Brain microvascular endothelial cell (primary cell): ENCODE data around the gene FARP2.

Experiments used
- DNase-seq: peaks from one replicate; pipeline ENCODE4 v3.0.0-alpha.2; 2020
- H3K27ac ChIP-seq: fragments of 250-450 bp; sonication (Bioruptor Pico); 2 replicates; pipeline ENCODE4 v1.5.1; 2020; ENCODE audit warnings: mild to moderate bottlenecking, moderate library complexity
- H3K27me3 ChIP-seq: fragments of 250-450 bp; sonication (Bioruptor Pico); replicated peaks from 2 replicates; pipeline ENCODE4 v1.5.1; 2020; ENCODE audit warnings: mild to moderate bottlenecking
- H3K36me3 ChIP-seq: fragments of 250-450 bp; sonication (Bioruptor Pico); replicated peaks from 2 replicates; pipeline ENCODE4 v1.5.1; 2020; ENCODE audit warnings: mild to moderate bottlenecking
- H3K4me3 ChIP-seq: 2 replicates; pipeline ENCODE4 v1.5.1; 2011; ENCODE audit warnings: low read depth, mild to moderate bottlenecking, control low read depth, low read length, moderate library complexity
- CTCF ChIP-seq: IDR thresholded peaks from 2 replicates; pipeline ENCODE4 v1.5.1; 2011; ENCODE audit warnings: low read depth, mild to moderate bottlenecking, moderate library complexity, low read length, control low read depth, inconsistent platforms; ENCODE audit errors: missing control alignments
- in situ Hi-C: cut with HindIII; loops from 2 replicates; pipeline ENCODE4 v1.10.0; 2017; ENCODE audit warnings: low sequenced_read_pairs, low pct_ligation_motif_present

The FARP2 gene

DNA sequence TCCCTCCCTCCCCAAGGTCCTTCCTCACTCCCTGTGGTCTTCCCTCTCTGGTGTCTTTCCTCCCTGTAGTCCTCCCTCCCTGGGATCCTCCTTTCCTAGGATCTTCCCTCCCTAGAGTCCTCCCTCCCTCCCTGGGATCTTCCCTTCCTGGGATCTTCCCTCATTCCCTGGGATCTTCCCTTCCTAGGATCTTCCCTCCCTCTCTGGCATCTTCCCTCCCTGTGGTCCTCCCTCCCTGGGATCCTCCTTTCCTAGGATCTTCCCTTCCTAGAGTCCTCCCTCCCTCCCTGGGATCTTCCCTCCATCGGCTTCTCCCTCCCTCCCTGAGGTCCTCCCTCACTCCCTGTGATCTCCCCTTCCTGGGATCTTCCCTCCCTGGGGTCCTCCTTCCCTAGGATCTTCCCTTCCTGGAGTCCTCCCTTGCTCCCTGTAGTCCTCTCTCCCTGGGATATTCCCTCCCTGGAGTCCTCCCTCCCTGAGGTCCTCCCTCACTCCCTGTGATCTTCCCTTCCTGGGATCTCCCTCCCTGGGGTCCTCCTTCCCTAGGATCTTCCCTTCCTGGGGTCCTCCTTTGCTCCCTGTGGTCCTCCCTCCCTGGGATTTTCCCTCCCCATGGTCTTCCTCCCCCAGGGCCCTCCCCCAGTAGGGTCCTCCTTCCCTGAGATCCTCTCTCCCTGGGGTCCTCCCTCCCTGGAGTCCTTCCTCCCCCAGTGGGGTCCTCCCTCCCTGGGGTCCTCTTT is 129.3 kb downstream of the FARP2 start:
- no peak for DNase-seq
- in situ Hi-C loops: no loop called here
- H3K36me3 ChIP-seq: peaks cover 2% of the 10 kb centered on the region
- H3K27me3 ChIP-seq: no peaks in the 10 kb centered on the region
- TF ChIP-seq CTCF: no peak
- H3K27ac ChIP-seq: no peak overlapping the region
- H3K4me3 ChIP-seq: no peak overlapping the region

DNA sequence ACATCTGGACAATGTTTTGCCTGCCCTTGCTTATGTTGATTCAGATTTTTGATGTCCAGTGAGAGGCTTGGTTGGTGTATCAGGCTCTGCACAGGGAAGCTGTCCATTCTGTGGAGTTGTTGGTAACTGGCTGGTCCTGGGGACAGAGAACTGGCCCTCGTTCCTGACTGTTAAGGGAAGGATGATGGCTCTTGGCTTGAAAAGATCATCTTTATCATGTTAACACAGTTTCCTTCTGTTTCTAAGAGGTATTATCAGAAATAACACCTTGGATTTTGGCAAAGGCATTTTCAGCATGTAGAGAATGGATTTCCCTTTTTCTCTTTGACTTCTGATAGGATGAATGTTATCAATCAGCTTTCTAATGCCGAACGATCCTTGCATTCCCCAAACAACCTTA is 133.0 kb downstream of the FARP2 start:
- in situ Hi-C loops: no loop called here
- no peak for TF ChIP-seq CTCF
- Histone ChIP-seq H3K4me3 (no peak overlapping the region), H3K36me3 (peaks cover 6% of the 10 kb centered on the region), H3K27me3 (no peaks in the 10 kb centered on the region), H3K27ac (no peak overlapping the region)
- DNase-seq: no peak

DNA sequence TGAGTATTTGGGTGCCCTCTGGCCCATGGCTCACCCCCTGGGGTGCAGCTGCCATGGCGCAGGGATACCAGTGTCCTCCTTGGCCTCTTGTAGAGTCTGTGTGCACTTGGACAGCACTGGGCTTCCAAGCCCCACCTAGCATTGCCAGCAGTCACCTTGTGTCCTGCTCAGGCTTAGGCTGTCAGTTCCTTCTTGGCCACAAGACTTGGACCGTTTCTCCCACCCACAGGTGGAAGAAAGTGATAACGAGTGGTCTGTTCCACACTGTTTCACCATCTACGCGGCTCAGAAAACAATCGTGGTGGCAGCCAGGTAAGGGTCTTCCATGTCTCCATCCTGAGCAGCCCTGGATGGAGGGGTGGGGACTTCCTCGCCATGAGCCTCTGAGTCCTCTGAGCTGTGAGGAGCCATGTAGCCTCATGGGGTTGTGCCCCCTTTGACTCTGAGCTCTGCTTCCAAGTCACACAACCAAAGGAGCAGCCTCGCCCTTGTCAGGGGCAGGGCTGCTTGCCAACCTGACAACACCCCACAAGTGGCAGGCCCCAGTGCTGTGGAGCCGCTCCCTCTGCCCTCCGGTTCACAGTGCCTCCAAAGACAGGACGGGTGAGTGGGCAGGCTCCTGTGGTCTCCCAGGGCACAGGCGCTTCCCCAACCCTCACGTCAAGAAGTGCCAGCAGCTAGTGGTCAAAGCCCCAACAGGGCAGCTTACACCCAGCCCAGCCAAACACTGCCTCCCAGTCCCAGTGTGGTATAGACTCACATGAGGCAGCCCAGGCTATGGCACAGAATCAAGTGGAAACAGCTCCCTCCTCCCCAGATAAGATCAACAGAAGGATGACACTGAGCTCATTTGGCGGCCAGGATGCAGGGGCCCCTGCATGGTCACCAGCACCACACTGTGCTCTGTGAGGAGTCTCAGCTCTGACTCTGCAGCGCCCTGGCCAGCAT is 133.9 kb downstream of the FARP2 start:
- in situ Hi-C loops: no loop called here
- Histone ChIP-seq H3K36me3 (peaks cover 12% of the 10 kb centered on the region), H3K4me3 (no peak overlapping the region), H3K27me3 (no peaks in the 10 kb centered on the region), H3K27ac (no peak overlapping the region)
- TF ChIP-seq CTCF: no peak
- no peak for DNase-seq

DNA sequence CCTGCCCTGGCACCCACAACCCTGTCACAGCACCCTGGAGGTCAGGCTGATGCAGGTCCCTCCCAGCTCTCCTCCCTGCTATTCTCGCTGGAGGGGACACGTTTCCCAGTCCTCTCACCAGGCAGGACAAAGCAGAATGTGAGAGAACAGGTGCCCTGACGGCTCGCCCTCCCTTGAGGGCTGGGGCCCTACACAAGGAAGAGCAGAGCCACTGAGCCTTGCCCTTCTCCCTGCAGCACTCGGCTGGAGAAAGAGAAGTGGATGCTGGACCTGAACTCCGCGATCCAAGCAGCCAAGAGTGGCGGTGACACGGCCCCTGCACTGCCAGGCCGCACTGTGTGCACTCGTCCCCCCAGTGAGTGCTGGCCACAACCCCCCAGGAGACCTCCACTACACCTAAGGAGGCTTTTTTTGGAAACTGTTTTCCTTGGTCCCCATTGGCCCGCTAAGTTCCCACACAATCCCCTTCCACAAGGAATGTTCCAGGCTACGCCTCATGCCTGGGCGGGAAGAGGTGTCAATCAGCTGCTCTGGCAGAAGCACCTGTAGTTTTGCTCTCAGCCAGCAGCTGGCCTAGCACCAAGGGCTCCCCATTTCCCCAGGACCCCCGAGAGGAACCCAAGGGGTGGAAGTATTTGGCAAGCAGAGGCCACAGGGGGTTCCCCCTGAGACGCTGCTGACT is 134.9 kb downstream of the FARP2 start:
- H3K4me3 ChIP-seq: no peak overlapping the region
- no peaks in the 10 kb centered on the region for H3K27me3 ChIP-seq
- no peak for DNase-seq
- no peak for TF ChIP-seq CTCF
- peaks cover 21% of the 10 kb centered on the region for H3K36me3 ChIP-seq
- no peak overlapping the region for H3K27ac ChIP-seq
- in situ Hi-C loops: no loop called here

GRCh38 chr2:241491549-241492173 is 135.6 kb downstream of the FARP2 start:
- no peak for TF ChIP-seq CTCF
- in situ Hi-C loops: no loop called here
- Histone ChIP-seq H3K4me3 (no peak overlapping the region), H3K36me3 (peaks cover 26% of the 10 kb centered on the region), H3K27me3 (no peaks in the 10 kb centered on the region), H3K27ac (no peak overlapping the region)
- no peak for DNase-seq
